ENCODE data around the gene GSX2.
"Not testable (repeated sequence)": the region's sequence is repeated elsewhere in the genome, so short reads cannot be mapped to it uniquely, and the experiment has no call there.

Gene GSX2

GRCh38 chr4:54099748-54100574 is at the start of gene GSX2:
GSX2 (plus strand) TSS chr4:54100163; CDS start chr4:54100345, 182 bp downstream.
- H3K4me3 ChIP-seq (ENCODE audit: low read depth, low read length) = peak within 1 kb of the TSS; percentile 33
- TF ChIP-seq, protein P1, sequence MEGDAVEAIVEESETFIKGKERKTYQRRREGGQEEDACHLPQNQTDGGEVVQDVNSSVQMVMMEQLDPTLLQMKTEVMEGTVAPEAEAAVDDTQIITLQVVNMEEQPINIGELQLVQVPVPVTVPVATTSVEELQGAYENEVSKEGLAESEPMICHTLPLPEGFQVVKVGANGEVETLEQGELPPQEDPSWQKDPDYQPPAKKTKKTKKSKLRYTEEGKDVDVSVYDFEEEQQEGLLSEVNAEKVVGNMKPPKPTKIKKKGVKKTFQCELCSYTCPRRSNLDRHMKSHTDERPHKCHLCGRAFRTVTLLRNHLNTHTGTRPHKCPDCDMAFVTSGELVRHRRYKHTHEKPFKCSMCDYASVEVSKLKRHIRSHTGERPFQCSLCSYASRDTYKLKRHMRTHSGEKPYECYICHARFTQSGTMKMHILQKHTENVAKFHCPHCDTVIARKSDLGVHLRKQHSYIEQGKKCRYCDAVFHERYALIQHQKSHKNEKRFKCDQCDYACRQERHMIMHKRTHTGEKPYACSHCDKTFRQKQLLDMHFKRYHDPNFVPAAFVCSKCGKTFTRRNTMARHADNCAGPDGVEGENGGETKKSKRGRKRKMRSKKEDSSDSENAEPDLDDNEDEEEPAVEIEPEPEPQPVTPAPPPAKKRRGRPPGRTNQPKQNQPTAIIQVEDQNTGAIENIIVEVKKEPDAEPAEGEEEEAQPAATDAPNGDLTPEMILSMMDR (conservative IDR thresholded peaks at IDR 0.05; ENCODE audit: low read depth, low read length) = no peak
- no peak for DNase-seq (ENCODE audit: low read depth)

GRCh38 chr4:54050214-54050904 is 49.6 kb upstream of the GSX2 start:
- no peak overlapping the region for H3K4me3 ChIP-seq (ENCODE audit: low read depth, low read length)
- TF ChIP-seq, protein P1 (conservative IDR thresholded peaks at IDR 0.05; ENCODE audit: low read depth, low read length) = no peak
- DNase-seq (ENCODE audit: low read depth) = peak; percentile 44

GRCh38 chr4:54053322-54053721 is 46.6 kb upstream of the GSX2 start:
- not testable (repeated sequence) for H3K4me3 ChIP-seq (ENCODE audit: low read depth, low read length); DNase-seq (ENCODE audit: low read depth)

- DNase-seq (ENCODE audit: low read depth) = no peak
- TF ChIP-seq, protein P1 (conservative IDR thresholded peaks at IDR 0.05; ENCODE audit: low read depth, low read length) = no peak
- no peak overlapping the region for H3K4me3 ChIP-seq (ENCODE audit: low read depth, low read length)
Observed at GRCh38 chr4:54054501-54054900, 45.5 kb upstream of the GSX2 start.

DNA sequence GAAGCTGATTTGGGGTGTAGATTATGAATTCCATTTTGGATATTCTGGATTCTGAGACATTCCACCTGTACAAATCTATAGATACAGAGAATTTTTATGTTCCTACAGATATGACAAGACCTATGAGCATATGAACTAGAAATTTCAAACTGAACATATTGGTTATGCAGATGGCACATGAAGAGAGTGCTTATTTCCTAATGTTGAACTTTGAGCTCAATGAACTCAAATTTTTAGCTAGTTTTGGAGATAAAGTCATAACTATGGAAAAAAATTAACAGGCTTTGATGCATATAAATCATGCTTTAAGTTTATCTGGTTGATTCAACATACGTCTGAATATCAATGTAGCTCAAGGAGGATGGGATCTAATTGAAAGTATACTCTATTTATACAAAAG is 44.5 kb upstream of the GSX2 start:
- no peak overlapping the region for H3K4me3 ChIP-seq (ENCODE audit: low read depth, low read length)
- DNase-seq (ENCODE audit: low read depth) = no peak
- TF ChIP-seq, protein P1 (conservative IDR thresholded peaks at IDR 0.05; ENCODE audit: low read depth, low read length) = no peak

DNA sequence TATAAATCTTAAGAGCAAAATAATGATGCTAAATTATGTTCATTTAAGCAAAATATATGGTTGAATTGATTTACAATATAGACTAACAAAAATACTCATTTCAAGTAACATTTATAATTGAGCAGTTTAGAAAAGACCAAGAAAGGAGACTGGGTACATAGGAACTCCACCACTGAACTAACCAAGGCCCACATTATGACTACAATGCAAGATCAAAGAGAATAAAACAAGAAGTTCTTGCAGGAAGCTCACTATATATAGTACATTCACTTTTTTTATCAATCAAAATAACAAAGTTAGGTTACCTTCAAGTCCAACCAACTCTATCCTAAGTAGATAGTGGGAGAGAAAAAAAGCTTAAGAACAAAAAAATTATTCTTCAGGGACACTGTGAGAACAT is 43.6 kb upstream of the GSX2 start:
- no peak overlapping the region for H3K4me3 ChIP-seq (ENCODE audit: low read depth, low read length)
- TF ChIP-seq, protein P1 (conservative IDR thresholded peaks at IDR 0.05; ENCODE audit: low read depth, low read length) = no peak
- DNase-seq (ENCODE audit: low read depth) = no peak

DNA sequence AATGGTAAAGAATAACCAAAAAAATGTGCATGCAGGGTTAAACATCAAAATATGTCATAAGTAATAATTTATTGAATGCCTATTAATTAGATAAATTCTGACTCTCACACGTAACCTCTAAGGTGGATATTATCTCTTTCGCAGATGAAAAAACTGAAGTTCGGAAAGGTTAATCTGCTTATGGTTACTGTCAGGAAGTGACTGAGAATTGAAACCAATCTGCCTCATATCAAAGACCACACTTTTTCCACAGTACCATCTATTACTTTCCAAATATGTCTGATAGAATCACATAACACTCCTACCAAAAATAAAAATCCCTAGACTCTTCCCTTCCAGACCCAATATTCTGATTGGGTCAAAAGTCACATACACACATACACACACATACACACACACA is 41.8 kb upstream of the GSX2 start:
- H3K4me3 ChIP-seq (ENCODE audit: low read depth, low read length) = no peak overlapping the region
- TF ChIP-seq, protein P1 (conservative IDR thresholded peaks at IDR 0.05; ENCODE audit: low read depth, low read length) = no peak
- DNase-seq (ENCODE audit: low read depth) = no peak

Data from choroid plexus epithelial cell (primary cell).